Measurements from ENCODE around the gene TTC3.

Gene TTC3

GRCh38 chr21:37073417-37074196 is 553 bp downstream of the TTC3 start:
- Histone ChIP-seq H3K9ac (ENCODE audit: low read length) (peak overlapping the region; percentile 76), H3K36me3 (replicated peaks; ENCODE audit: insufficient read depth, low read length) (no peaks in the 10 kb centered on the region), H3K27ac (ENCODE audit: low read length) (peak overlapping the region; percentile 41; the same call in 1 of the 2 replicates), H3K79me2 (ENCODE audit: low read length) (peaks cover 46% of the 10 kb centered on the region), H2AFZ (ENCODE audit: low read length) (peak overlapping the region; percentile 87), H3K27me3 (replicated peaks; ENCODE audit: insufficient read depth, low read length) (no peaks in the 10 kb centered on the region), H3K4me1 (ENCODE audit: low read length) (peaks cover 13% of the 10 kb centered on the region), H3K9me3 (replicated peaks; ENCODE audit: insufficient read depth, low read length) (no peaks in the 10 kb centered on the region), H3K4me3 (ENCODE audit: low read length) (peak overlapping the region; percentile 84), H3K9me2 (replicated peaks; ENCODE audit: insufficient read depth, low read length) (no peaks in the 10 kb centered on the region), H4K20me1 (ENCODE audit: insufficient read depth, low read length) (no peaks in the 10 kb centered on the region), H3F3A (ENCODE audit: insufficient read depth, low read length) (no peaks in the 10 kb centered on the region), H3K4me2 (ENCODE audit: low read depth, low read length) (peak overlapping the region; percentile 91)
- DNase-seq, result peak; percentile 54
- TF ChIP-seq EZH2 (optimal IDR thresholded peaks at IDR 0.05; ENCODE audit: low read depth, low read length), result no peak
- TF ChIP-seq CTCF (IDR thresholded peaks at IDR 0.05; ENCODE audit: low read length), result peak; percentile 30

- H3K79me2 ChIP-seq (ENCODE audit: low read length), result peaks cover 51% of the 10 kb centered on the region
- H3K9me2 ChIP-seq (replicated peaks; ENCODE audit: insufficient read depth, low read length), result no peaks in the 10 kb centered on the region
- H2AFZ ChIP-seq (ENCODE audit: low read length), result peak overlapping the region; percentile 87
- H3K9me3 ChIP-seq (replicated peaks; ENCODE audit: insufficient read depth, low read length), result no peaks in the 10 kb centered on the region
- no peaks in the 10 kb centered on the region for H4K20me1 ChIP-seq (ENCODE audit: insufficient read depth, low read length)
- H3K4me1 ChIP-seq (ENCODE audit: low read length), result peaks cover 13% of the 10 kb centered on the region
- no peak for TF ChIP-seq CTCF (IDR thresholded peaks at IDR 0.05; ENCODE audit: low read length)
- no peak for TF ChIP-seq EZH2phosphoT487 (IDR thresholded peaks at IDR 0.05; ENCODE audit: low read length)
- no peak for TF ChIP-seq EZH2 (optimal IDR thresholded peaks at IDR 0.05; ENCODE audit: low read depth, low read length)
- peak overlapping the region; percentile 91 for H3K4me2 ChIP-seq (ENCODE audit: low read depth, low read length)
- H3K9ac ChIP-seq (ENCODE audit: low read length), result peak overlapping the region; percentile 76
- no peak overlapping the region for H3K27ac ChIP-seq (ENCODE audit: low read length)
- H3K36me3 ChIP-seq (replicated peaks; ENCODE audit: insufficient read depth, low read length), result no peaks in the 10 kb centered on the region
- peak overlapping the region; percentile 84 for H3K4me3 ChIP-seq (ENCODE audit: low read length)
- H3K27me3 ChIP-seq (replicated peaks; ENCODE audit: insufficient read depth, low read length), result no peaks in the 10 kb centered on the region
- no peak for DNase-seq
- H3F3A ChIP-seq (ENCODE audit: insufficient read depth, low read length), result no peaks in the 10 kb centered on the region
These were observed 1.1 kb downstream of the TTC3 start for GRCh38 chr21:37074197-37074510.

- H3K27ac ChIP-seq (ENCODE audit: low read length), result no peak overlapping the region
- H3K9me2 ChIP-seq (replicated peaks; ENCODE audit: insufficient read depth, low read length), result no peaks in the 10 kb centered on the region
- H3K27me3 ChIP-seq (replicated peaks; ENCODE audit: insufficient read depth, low read length), result no peaks in the 10 kb centered on the region
- H2AFZ ChIP-seq (ENCODE audit: low read length), result no peak overlapping the region
- peak overlapping the region; percentile 84 for H3K4me3 ChIP-seq (ENCODE audit: low read length)
- H3K9me3 ChIP-seq (replicated peaks; ENCODE audit: insufficient read depth, low read length), result no peaks in the 10 kb centered on the region
- no peaks in the 10 kb centered on the region for H3F3A ChIP-seq (ENCODE audit: insufficient read depth, low read length)
- H3K79me2 ChIP-seq (ENCODE audit: low read length), result peaks cover 53% of the 10 kb centered on the region
- no peak overlapping the region for H3K9ac ChIP-seq (ENCODE audit: low read length)
- peaks cover 13% of the 10 kb centered on the region for H3K4me1 ChIP-seq (ENCODE audit: low read length)
- peak overlapping the region; percentile 91 for H3K4me2 ChIP-seq (ENCODE audit: low read depth, low read length)
- TF ChIP-seq CTCF (IDR thresholded peaks at IDR 0.05; ENCODE audit: low read length), result no peak
- TF ChIP-seq EZH2 (optimal IDR thresholded peaks at IDR 0.05; ENCODE audit: low read depth, low read length), result no peak
- TF ChIP-seq EZH2phosphoT487 (IDR thresholded peaks at IDR 0.05; ENCODE audit: low read length), result no peak
- H3K36me3 ChIP-seq (replicated peaks; ENCODE audit: insufficient read depth, low read length), result no peaks in the 10 kb centered on the region
- DNase-seq, result no peak
- H4K20me1 ChIP-seq (ENCODE audit: insufficient read depth, low read length), result no peaks in the 10 kb centered on the region
These were observed 1.5 kb downstream of the TTC3 start for GRCh38 chr21:37074546-37074945.

Measured in MM.1S (cell line).